Measurements from ENCODE around the gene IL20RA. TPM values are rescaled to one million over a fixed set of nuclear protein-coding genes. Genes with fewer than 3 reads are reported as not detected.
"Not testable (repeated sequence)": the region's sequence is repeated elsewhere in the genome, so short reads cannot be mapped to it uniquely, and the experiment has no call there.

The IL20RA gene
- total RNA-seq, 1 donor, result 0.43 TPM

- no peak for DNase-seq (ENCODE audit: low read depth)
- H3K4me3 ChIP-seq (ENCODE audit: low read depth, low read length), result no peak overlapping the region
- no peak for TF ChIP-seq CTCF (IDR thresholded peaks at IDR 0.05; ENCODE audit: insufficient read depth, low read depth, low read length)
Measured at GRCh38 chr6:137084865-137085617, 40.3 kb upstream of the IL20RA start.

GRCh38 chr6:137084090-137084489 lies 39.3 kb upstream of the IL20RA start:
- no peak for TF ChIP-seq CTCF (IDR thresholded peaks at IDR 0.05; ENCODE audit: insufficient read depth, low read depth, low read length)
- no peak for DNase-seq (ENCODE audit: low read depth)
- no peak overlapping the region for H3K4me3 ChIP-seq (ENCODE audit: low read depth, low read length)

- TF ChIP-seq CTCF (IDR thresholded peaks at IDR 0.05; ENCODE audit: insufficient read depth, low read depth, low read length), result no peak
- no peak overlapping the region for H3K4me3 ChIP-seq (ENCODE audit: low read depth, low read length)
- DNase-seq (ENCODE audit: low read depth), result no peak
Measured at GRCh38 chr6:137081997-137082396, 37.2 kb upstream of the IL20RA start.

GRCh38 chr6:137080711-137081110 lies 35.9 kb upstream of the IL20RA start:
- TF ChIP-seq CTCF (IDR thresholded peaks at IDR 0.05; ENCODE audit: insufficient read depth, low read depth, low read length), result no peak
- no peak overlapping the region for H3K4me3 ChIP-seq (ENCODE audit: low read depth, low read length)

GRCh38 chr6:137076277-137077068 lies 31.7 kb upstream of the IL20RA start:
- H3K4me3 ChIP-seq (ENCODE audit: low read depth, low read length), result no peak overlapping the region
- DNase-seq (ENCODE audit: low read depth), result peak; percentile 59
- peak; percentile 74 for TF ChIP-seq CTCF (IDR thresholded peaks at IDR 0.05; ENCODE audit: insufficient read depth, low read depth, low read length)

More at GRCh38 chr6:137080711-137081110, 35.9 kb upstream of the IL20RA start:
- no peak for DNase-seq (ENCODE audit: low read depth)

GRCh38 chr6:137075790-137076189 lies 31.0 kb upstream of the IL20RA start:
- H3K4me3 ChIP-seq (ENCODE audit: low read depth, low read length); DNase-seq (ENCODE audit: low read depth): not testable (repeated sequence)

GRCh38 chr6:137070303-137070702 lies 25.5 kb upstream of the IL20RA start:
- TF ChIP-seq CTCF (IDR thresholded peaks at IDR 0.05; ENCODE audit: insufficient read depth, low read depth, low read length), result no peak
- no peak for DNase-seq (ENCODE audit: low read depth)
- no peak overlapping the region for H3K4me3 ChIP-seq (ENCODE audit: low read depth, low read length)

Data from fibroblast of villous mesenchyme (primary cell).